Fibroblast of villous mesenchyme (primary cell): Measurements from ENCODE around the gene HBA2. TPM values are rescaled to one million over a fixed set of nuclear protein-coding genes. Genes with fewer than 3 reads are reported as not detected.
"Not testable (repeated sequence)": the region's sequence is repeated elsewhere in the genome, so short reads cannot be mapped to it uniquely, and the experiment has no call there.

Experiments
- DNase-seq: peaks from one replicate; pipeline ENCODE4 v3.0.0-alpha.2; 2010; ENCODE audit warnings: low read depth
- H3K4me3 ChIP-seq: 2 replicates; pipeline ENCODE4 v1.5.1; 2011; ENCODE audit warnings: low read depth, mild to moderate bottlenecking, low read length
- CTCF ChIP-seq: IDR thresholded peaks from 2 replicates; pipeline ENCODE4 v1.5.1; 2012; ENCODE audit warnings: low read depth, mild to moderate bottlenecking, low read length; ENCODE audit not compliant: insufficient read depth
- total RNA-seq: library from RNA; depleted of rRNA; stranded (reverse); fragments of >200 nt; gene quantifications from 2 replicates; pipeline ENCODE4 v1.2.3, GENCODE V29; 2012

Gene HBA2
- total RNA-seq, 1 donor, result not detected

- no peak for DNase-seq
- no peak overlapping the region for H3K4me3 ChIP-seq
- no peak for TF ChIP-seq CTCF
Measured at GRCh38 chr16:160691-161190, 11.9 kb upstream of the HBA2 start.

- TF ChIP-seq CTCF, result no peak
- DNase-seq, result no peak
- no peak overlapping the region for H3K4me3 ChIP-seq
Measured at GRCh38 chr16:162271-162991, 10.2 kb upstream of the HBA2 start.

GRCh38 chr16:163139-163538 lies 9.5 kb upstream of the HBA2 start:
- DNase-seq, H3K4me3 ChIP-seq: not testable (repeated sequence)

GRCh38 chr16:163696-164095 lies 9.0 kb upstream of the HBA2 start:
- not testable (repeated sequence) for DNase-seq, H3K4me3 ChIP-seq

- not testable (repeated sequence) for DNase-seq, H3K4me3 ChIP-seq
Measured at GRCh38 chr16:164134-164823, 8.4 kb upstream of the HBA2 start.

GRCh38 chr16:164827-165538 lies 7.7 kb upstream of the HBA2 start:
- no peak for TF ChIP-seq CTCF
- no peak for DNase-seq
- H3K4me3 ChIP-seq, result peak overlapping the region; percentile 44

GRCh38 chr16:165539-166374 lies 6.9 kb upstream of the HBA2 start, which contains the start of gene HBM:
HBM (plus strand) TSS chr16:165978; CDS start chr16:165998, 20 bp downstream.
- no peak for TF ChIP-seq CTCF
- DNase-seq, result no peak
- peak within 1 kb of the TSS; percentile 44 for H3K4me3 ChIP-seq
